ENCODE measurements around the gene CREB3L4.
A peak's percentile ranks its signal among the peaks of the same experiment; 100 is the strongest.

CREB3L4 gene, protein sequence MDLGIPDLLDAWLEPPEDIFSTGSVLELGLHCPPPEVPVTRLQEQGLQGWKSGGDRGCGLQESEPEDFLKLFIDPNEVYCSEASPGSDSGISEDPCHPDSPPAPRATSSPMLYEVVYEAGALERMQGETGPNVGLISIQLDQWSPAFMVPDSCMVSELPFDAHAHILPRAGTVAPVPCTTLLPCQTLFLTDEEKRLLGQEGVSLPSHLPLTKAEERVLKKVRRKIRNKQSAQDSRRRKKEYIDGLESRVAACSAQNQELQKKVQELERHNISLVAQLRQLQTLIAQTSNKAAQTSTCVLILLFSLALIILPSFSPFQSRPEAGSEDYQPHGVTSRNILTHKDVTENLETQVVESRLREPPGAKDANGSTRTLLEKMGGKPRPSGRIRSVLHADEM

DNA sequence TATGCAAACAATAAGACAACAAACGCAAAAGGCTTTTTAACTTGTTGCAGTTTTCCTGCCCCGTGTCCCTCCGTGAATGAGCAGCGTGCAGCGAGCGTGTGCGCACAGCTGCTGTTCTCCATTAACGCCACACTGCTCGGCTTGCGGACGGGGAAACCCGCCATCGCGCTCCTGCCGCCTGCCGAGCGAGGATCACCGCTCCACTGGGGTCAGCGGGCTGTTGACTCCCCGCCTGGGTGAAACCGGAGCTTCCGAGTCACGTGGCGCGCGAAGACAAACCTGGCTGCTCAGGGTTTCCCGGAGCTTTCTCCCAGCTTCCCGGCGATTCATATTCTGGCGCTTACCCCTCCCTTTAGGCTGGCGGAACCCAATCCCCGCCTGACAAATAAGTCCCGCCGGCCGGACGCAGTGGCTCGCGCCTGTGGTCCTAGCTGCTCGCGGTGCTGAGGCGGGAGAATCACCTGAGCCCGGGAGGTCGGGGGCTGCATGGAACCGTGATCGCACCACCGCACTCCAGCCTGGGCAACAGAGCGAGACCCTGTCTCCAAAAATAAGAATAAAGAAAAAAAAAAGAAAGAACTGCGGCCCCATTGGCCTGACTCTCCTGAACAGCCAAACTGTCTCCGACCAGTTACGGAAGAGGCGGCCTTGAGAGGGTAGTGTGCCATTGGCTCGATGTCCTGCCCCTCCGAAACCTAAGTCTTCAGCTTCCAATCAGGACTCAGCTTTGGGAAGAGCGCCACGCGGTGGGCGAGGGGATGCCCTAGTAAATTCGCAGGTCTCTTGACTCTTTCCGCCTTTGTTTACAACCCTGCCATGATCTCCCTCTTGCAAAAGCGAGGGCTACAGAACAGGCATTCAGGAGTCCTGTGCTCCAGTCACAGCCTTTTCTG is at the start of gene CREB3L4:
Gene CREB3L4, plus strand, starts transcription at position 796 of the 893 bp plus-strand sequence. CDS start 624 bp downstream, outside the sequence.
- DNase-seq: peak; percentile 98
- in situ Hi-C loops (cut with MboI; ENCODE audit: low pct_unique_long_range_greater_than_20kb, low sequenced_read_pairs): loop anchor here (25.0 kb wide), 2 partner anchors 155 to 430 kb away; partner anchors contain the start of genes S100A3, S100A4, S100A5 and S100A6

DNA sequence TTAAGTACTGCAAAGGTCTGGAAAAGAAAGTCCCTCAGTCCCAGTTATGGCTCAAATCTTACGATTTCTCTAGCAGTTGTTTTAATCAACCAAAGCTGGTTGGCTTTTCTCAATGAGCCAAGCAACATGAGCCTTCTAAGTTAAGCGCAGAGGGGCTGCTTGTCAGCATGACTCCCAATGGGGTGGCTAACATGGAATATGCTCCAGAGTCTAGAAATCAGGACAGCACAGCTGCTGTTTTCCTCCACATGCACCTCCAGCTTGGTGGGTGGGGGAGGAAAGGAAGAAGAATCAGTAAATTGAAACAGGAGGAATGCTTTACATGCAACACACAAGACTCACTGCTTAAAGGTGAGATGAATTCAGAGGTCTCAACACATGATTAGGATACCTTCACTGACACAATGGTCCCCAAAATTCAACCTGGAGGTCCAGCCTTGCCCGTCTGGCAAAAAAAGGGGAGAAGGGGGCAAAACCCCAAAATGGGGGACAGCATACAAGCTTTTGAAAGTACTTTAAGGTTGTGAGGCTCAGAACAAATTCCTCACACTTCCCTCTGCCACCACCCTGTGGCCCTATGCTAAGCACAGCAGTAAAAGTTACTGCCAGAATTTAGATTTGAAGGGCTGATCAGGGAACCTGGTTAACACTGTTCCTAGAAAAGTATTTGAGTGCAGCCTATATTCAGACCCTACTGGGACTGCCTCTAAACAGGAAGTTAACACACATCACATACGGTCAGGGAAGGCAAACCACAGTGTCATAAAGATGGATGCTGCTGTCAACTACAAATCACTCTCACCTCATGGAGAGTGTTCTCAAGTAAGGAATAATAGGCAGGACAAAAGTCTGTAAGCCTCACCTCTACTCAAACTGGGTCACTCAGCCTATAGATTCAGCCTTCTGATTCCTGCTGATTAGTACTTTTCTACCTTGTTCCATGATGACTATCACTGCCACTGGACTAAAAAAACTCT is 47.5 kb upstream of the CREB3L4 start:
- DNase-seq: peak; percentile 90
- in situ Hi-C loops (cut with MboI; ENCODE audit: low pct_unique_long_range_greater_than_20kb, low sequenced_read_pairs): no loop called here

DNA sequence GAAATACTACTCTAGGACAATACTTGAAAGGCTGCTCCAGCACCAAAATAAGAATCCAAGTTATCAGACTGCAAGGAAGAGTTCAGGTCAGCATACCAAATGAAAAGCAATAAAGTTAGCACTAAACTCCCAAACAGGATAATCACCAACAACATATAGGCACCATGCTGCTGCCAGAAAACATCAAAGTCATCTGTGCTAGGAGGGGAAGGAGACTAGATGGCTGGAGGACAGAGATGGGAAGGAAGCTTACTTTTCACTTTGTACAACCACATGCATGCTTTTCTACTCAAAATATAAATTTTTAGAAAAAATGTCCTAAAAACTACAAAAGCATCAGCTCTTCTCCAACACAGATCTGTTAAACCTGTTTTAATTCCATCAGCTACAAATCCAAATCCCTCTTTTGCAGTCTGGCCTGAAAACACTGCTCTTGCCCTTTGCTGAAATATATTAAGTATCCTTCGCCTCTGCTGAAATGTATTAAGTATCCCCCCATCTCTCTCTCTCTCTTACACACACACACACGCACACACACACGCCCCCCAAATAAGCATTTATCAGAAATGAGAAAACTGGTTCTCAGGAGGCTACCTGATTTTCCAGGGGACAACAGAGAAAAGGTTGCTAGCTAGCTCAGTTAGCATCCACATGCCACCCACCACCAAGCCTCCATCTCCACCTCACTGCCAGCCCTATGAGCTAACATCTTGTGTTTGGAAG is 46.5 kb upstream of the CREB3L4 start:
- in situ Hi-C loops (cut with MboI; ENCODE audit: low pct_unique_long_range_greater_than_20kb, low sequenced_read_pairs): no loop called here
- DNase-seq: peak; percentile 25

DNA sequence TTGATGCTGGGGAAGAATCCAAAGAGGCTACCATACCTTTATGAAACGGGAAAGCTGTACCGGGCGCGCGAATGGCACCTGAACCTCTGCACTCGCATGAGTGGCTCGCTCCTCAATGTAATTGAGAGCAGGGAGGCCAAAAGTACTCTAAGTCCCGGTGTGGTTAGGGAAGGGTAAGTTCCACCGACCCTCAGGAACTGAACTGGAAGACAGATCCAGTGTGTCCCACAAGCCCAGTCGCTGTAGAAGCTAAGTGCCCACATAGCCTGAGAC is 46.0 kb upstream of the CREB3L4 start:
- in situ Hi-C loops (cut with MboI; ENCODE audit: low pct_unique_long_range_greater_than_20kb, low sequenced_read_pairs): no loop called here
- DNase-seq: no peak

DNA sequence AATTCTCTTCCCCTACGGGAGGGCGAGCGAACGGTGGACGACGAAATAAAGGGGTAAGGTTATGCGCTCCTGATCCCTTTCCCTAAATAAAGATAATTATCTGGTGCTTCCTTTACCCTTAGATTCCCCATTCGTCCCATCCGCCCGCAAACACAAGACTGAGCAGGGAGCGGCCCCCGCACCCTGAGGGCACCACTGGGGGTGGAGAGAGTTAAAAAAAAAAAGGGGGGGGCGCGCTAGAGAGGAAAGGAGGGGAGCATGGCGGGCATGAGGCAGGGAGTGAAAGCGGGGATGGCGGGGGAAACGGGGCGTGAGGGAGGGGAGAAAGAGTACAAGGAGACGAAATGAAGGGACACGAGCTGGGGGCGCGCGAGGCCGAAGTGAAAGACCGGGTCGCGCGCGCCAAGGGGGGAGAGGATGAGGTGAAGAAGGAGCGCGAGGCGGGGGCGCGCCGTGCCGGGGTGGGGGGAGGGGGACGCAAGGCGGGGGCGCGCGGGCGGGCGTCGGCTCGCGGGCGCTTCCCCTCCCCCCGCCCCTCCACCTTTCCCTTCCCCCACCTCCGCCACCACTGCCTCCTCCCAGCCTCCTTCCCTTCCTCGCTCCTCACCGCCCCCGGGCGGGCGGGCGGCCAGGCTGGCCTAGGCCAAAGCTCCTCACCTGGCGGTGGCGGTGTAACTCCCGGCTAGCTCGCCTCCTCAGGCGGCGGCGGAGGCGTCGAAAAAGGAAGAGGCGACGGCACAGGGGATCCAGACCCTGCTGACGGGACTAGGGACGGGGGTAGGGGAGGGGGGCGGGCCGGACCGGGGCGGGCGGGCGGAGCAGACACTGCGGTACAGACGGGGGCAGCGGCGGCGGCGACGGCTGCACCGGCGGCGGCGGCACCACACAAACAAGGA is 45.4 kb upstream of the CREB3L4 start:
- in situ Hi-C loops (cut with MboI; ENCODE audit: low pct_unique_long_range_greater_than_20kb, low sequenced_read_pairs): no loop called here
- peak; percentile 54 for DNase-seq

DNA sequence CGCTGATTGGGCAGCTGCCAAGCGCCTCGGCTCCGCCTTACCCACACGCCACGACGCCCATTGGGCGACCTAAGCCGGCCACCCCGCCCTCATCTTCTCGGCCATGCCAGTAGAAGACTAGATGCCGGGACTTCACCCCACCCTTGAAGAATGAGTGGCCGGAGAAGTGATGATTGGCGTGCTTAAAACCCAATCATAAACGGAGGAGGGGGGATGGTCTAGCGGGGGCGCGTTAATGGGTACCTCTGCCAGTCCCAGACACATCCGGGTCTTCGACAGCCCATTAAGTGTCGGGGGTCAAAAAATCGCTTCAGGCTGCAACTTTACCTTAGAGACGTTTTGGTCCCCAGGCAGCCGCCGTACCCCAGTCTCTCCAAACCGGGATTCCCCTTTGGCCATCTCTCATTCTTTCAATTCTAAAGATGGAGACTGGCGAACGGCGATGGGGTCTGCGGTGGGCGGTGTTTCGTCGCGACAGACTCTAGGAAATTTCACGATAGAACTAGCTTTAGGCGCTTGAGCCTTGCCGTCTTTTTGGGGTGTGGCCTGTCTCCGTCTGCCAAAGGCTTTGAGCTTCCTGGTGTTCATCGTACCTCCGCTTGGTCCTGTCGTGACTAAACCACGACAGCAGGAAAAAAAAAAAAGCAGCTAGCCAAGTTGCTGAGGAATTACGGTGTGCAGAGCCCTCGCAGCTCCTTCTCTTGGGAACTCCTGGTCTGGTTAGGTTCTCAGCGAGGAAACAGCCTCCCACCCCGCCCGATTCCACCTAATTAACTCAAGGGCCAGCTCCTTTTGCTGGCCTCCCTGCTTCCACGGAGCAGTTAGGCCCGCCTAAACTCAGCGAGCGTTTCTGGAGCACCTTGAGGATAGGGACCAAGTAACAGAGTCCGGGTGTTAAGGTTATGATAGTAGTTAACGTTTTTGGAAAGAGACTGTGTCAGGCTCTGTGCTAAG is 44.5 kb upstream of the CREB3L4 start, which contains the start of gene GATAD2B:
Gene GATAD2B, minus strand, starts transcription at position 1 of the 954 bp plus-strand sequence. CDS start 94,625 bp downstream, outside the sequence.
- DNase-seq: peak; percentile 100
- in situ Hi-C loops (cut with MboI; ENCODE audit: low pct_unique_long_range_greater_than_20kb, low sequenced_read_pairs): no loop called here

DNA sequence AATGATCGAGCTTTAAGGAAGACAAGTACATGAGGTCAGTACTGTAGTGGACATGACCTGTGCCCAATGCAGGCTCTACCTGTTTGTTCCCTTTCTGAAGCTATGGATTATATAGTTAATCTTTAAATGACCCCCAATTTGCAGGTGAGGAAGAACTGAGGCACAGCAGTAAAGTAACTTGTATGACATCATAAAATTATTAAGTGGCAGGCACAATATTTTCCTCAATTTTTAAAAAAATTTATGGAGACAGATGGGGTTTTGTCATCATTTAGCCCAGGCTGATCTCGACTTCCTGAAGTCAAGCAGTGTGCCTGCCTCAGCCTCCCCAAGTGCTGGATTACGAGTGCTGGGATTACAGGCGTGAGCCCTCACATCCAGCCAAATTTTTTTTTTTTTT is 41.3 kb upstream of the CREB3L4 start:
- no peak for DNase-seq
- in situ Hi-C loops (cut with MboI; ENCODE audit: low pct_unique_long_range_greater_than_20kb, low sequenced_read_pairs): no loop called here

DNA sequence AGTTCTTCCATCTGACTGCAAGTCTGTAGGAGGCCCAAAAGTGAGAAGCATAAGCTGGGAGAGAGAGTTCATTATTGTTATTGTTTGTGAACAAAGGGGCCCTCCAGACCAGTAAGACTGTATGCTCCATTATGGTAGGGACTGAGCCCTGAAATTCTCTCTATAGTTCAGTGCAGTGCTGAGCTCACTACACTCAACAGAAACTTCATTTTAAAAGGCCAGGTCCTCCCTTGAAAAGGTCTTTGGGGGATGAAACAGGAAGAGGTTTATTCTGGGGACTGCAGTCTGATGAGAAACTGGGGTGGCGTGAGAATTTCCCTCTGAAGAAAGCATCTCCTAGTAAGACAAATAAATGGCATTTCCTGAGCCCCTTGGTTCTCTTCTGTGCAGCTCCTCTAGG is 39.5 kb upstream of the CREB3L4 start:
- no peak for DNase-seq
- in situ Hi-C loops (cut with MboI; ENCODE audit: low pct_unique_long_range_greater_than_20kb, low sequenced_read_pairs): no loop called here

DNA sequence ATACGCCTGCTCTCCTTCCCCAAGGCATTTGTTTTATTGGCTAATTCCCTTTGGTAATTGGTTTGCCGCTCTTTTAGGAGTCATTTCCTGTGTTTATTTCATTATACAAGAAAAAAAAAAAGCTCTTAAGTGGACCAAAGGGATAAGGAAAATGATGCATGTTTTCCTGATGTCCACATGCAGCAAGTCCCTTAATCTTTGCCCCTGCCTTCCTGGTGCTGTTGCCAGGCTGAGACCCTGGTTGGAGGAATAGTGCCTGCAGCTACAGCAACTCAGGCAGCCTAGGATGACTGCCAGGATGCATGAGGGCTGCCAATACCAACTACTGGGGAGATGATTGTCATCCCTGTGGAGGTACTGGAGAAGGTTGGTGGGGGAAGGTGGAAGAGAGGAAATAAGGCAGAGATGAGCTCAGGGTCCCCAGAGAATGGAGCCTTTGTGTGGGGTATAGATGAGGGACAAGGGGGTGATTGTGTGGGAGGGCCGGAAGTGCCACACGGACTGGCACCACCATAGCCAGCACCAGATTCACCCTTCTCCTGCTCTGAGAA is 38.8 kb upstream of the CREB3L4 start:
- in situ Hi-C loops (cut with MboI; ENCODE audit: low pct_unique_long_range_greater_than_20kb, low sequenced_read_pairs): no loop called here
- no peak for DNase-seq

DNA sequence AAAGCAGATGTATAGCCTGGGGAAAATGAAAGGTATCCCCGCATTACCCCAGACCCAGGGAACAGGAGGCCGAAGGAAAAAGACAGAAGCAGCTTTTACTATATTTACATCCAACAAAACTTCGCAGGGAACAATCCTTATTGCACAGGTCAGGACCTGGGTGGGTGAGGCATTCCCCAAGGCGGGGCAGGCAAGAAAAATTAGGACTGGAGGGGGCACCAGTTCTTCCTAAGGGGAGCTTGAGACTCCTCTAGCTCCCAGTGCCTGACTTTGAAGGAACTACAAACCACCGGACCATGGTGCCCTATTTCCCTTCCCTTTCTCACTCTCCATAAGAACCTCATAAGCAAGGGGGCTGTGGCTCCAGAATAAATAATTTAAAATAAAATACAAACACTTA is 38.3 kb upstream of the CREB3L4 start:
- DNase-seq: no peak
- in situ Hi-C loops (cut with MboI; ENCODE audit: low pct_unique_long_range_greater_than_20kb, low sequenced_read_pairs): no loop called here

DNA sequence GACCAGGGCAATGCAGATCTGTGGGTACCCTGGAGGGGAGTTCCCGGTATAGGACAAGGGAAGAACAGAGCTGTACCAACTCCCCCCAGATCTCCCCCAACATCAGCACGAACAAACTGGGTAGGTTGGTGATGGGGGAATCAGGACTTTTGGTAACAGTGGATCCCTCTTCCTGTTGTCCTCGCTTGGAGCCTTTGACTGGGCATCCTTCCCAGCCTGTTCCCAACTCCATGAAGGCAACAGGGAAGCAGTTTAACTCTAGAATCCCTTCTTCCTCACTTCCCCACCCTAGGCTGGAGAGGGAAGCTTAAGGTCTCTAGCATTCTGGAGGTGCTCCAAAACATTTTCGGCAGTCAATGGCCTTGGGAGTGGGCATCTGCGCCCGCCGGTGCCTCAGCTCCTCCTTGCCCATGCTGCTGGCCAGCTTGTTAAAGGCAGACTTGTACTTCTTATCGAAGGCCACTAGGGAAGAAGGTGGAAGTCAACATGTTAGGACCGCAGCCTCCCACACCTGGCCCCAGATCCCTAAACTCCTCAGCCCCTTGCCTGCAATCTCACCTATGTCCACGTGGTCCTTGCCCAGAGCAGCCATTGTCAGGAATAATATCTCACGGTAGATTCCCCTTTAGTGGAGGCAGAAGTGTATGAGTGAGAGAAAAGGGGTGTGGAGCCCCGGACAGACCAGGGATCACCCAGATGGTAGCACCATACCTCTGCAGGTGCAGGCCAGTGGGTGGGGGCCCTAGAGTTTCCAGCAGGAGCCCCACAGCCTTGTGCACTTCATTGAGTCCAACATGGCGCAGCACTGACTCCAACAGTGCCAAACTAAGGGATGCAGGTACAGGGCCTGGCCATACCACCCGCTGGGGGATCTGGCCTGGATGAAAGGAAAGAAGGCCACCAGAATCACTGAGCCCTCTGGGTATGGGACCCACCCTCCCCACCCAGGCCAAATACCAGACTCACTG is 37.4 kb upstream of the CREB3L4 start:
- in situ Hi-C loops (cut with MboI; ENCODE audit: low pct_unique_long_range_greater_than_20kb, low sequenced_read_pairs): no loop called here

DNA sequence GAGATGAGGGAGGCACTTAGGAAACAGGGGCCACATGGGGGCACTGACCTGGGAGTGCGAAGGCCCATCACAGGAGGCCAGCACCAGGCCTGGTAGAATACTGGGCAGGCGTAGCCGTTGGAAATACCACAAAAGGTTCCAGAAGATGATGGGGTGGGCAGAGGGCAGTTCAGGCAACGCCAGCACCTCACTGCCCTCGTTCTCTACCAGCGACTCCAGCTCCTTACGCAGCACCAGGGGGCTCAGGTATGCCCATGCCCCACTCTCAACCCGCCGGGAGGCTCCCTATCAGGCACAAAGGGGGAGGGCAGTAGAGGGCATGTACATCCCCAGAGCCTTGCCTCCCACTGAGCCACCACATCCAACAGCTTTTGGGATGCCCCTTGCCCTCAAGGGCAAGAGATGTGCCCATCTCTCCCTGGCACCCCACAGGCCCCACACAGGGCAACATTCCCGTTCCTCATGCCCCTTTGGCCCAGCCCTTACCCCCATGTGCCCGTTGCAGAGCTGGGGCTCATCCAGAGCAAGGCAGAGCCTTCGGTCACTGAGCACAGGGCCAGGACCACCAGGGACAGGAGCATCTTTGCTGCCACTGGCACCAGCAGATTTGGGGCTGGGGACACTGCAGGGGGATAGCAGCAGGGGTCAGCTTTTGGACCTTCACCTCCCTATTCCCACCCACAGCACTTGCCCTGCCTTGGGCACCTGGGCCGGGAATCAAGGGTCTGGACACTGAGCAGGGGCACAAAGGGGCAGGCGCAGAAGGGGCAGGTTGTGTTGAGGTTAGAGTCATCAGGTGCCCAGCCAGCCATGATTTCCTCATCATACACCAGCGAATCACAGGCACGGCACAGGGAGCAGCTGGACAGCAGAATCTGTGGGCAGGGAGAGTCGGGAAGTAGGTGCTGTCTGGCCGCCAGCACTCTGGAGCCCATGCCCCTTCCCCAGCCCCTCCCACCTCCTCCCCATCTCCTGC is 35.3 kb upstream of the CREB3L4 start:
- no peak for DNase-seq
- in situ Hi-C loops (cut with MboI; ENCODE audit: low pct_unique_long_range_greater_than_20kb, low sequenced_read_pairs): no loop called here

More for the DNA sequence above, 37.4 kb upstream of the CREB3L4 start:
- DNase-seq: no peak

DNA sequence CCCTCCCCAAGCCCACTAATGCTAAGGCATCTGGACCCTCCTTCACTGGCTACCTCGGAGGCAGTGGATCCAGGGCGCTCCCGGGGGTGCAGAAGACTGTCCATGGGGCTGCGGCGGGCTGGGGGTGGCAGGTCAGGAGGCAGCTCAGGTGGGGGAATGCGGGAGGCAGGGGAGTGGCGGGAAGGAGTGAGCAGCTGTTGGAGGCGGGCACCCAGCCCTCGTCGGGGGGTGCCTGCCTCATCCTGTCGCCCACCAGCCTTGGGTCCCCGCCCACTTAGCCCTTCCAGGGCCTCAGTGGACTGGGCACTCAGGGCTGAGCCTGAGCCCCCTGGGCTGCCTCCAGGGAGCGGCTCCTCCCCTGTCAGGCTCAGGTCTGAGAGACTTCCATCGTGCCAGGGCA is 34.3 kb upstream of the CREB3L4 start:
- DNase-seq: no peak
- in situ Hi-C loops (cut with MboI; ENCODE audit: low pct_unique_long_range_greater_than_20kb, low sequenced_read_pairs): no loop called here

DNA sequence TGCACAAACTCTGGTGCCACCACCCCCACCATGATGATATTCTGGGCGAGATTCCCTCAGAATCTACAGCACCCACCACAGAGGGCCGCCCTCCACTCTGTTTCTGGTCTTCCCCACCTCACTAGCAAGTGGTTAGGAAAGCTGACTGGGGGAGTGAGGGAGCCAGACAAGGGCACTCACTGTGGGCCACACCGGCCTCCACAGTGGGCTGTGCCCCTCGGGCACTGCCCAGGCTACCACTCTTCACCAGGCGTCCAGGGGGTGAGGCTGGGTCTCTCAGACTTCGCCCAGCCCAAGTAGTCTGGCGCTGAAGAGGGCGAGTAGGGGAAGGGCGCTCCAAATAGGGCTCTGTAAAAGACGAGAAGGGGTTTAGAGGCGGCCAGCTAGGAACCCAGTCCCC is 33.7 kb upstream of the CREB3L4 start:
- DNase-seq: no peak
- in situ Hi-C loops (cut with MboI; ENCODE audit: low pct_unique_long_range_greater_than_20kb, low sequenced_read_pairs): no loop called here
